Measurements from ENCODE around the gene ATXN1.

ATXN1 gene

GRCh38 chr6:16355699-16356446, 405.4 kb downstream of the ATXN1 start:
- Histone ChIP-seq H2AFZ (ENCODE audit: low read depth, low read length) (no peak overlapping the region), H3K36me3 (ENCODE audit: control insufficient read depth in 1 of 2, insufficient read depth in 2 of 2, low read depth in 1 of 2, low read length in 2 of 2) (peaks cover 0 to 5% of the 10 kb centered on the region in 2 experiments), H4K8ac (ENCODE audit: low read length) (peak overlapping the region; percentile 74), H2BK15ac (ENCODE audit: low read depth, poor library complexity, severe bottlenecking) (no peak overlapping the region), H3K18ac (ENCODE audit: low read depth in 1 of 2, low read length in 2 of 2) (peak overlapping the region in 1 of 2 experiments; percentile 54), H3K4me3 (ENCODE audit: insufficient read depth in 1 of 2, low read depth in 1 of 2, low read length in 2 of 2) (no peak overlapping the region), H3K14ac (ENCODE audit: low read length in 2 of 2) (peak overlapping the region in 1 of 2 experiments; percentile 68), H3K79me1 (replicated peaks; ENCODE audit: low read length, poor library complexity, severe bottlenecking) (peaks cover 11% of the 10 kb centered on the region), H3K9ac (ENCODE audit: low read length) (no peak overlapping the region), H3K9me3 (ENCODE audit: control insufficient read depth, low read length) (no peaks in the 10 kb centered on the region), H3K4me1 (ENCODE audit: control insufficient read depth, insufficient read depth, low read depth, low read length) (peaks cover 6% of the 10 kb centered on the region), H3K23ac (ENCODE audit: low read length in 2 of 2) (no peak overlapping the region), H2AK5ac (ENCODE audit: low read length, severe bottlenecking) (peak overlapping the region; percentile 19), H2BK120ac (ENCODE audit: low read depth, low read length) (no peak overlapping the region), H3K27ac (ENCODE audit: low read length, poor library complexity, severe bottlenecking) (no peak overlapping the region), H3K4me2 (ENCODE audit: low read length, poor library complexity, severe bottlenecking) (no peak overlapping the region), H2BK12ac (ENCODE audit: low read length in 2 of 2) (peak overlapping the region in 1 of 2 experiments; percentile 60), H3K27me3 (ENCODE audit: control insufficient read depth in 1 of 2, insufficient read depth in 1 of 2, low read length in 2 of 2) (no peaks in the 10 kb centered on the region), H4K91ac (ENCODE audit: low read length) (peak overlapping the region; percentile 34), H3K4ac (ENCODE audit: low read depth in 1 of 2, low read length in 2 of 2) (no peak overlapping the region), H2BK5ac (ENCODE audit: low read depth, low read length, poor library complexity, severe bottlenecking) (no peak overlapping the region)
- DNase-seq: peak; percentile 55
- 57% methylated on average over 16 of the region's 16 CpGs for WGBS

GRCh38 chr6:16355238-16355637, 406.0 kb downstream of the ATXN1 start:
- H3K9ac ChIP-seq (ENCODE audit: low read length): no peak overlapping the region
- peak overlapping the region in 1 of 2 experiments; percentile 3 for H3K18ac ChIP-seq (ENCODE audit: low read depth in 1 of 2, low read length in 2 of 2)
- H3K4ac ChIP-seq (ENCODE audit: low read depth in 1 of 2, low read length in 2 of 2): no peak overlapping the region
- peaks cover 0 to 5% of the 10 kb centered on the region in 2 experiments for H3K36me3 ChIP-seq (ENCODE audit: control insufficient read depth in 1 of 2, insufficient read depth in 2 of 2, low read depth in 1 of 2, low read length in 2 of 2)
- H3K27me3 ChIP-seq (ENCODE audit: control insufficient read depth in 1 of 2, insufficient read depth in 1 of 2, low read length in 2 of 2): no peaks in the 10 kb centered on the region
- no peak overlapping the region for H2AK5ac ChIP-seq (ENCODE audit: low read length, severe bottlenecking)
- peaks cover 6% of the 10 kb centered on the region for H3K4me1 ChIP-seq (ENCODE audit: control insufficient read depth, insufficient read depth, low read depth, low read length)
- H3K4me2 ChIP-seq (ENCODE audit: low read length, poor library complexity, severe bottlenecking): no peak overlapping the region
- H3K23ac ChIP-seq (ENCODE audit: low read length in 2 of 2): no peak overlapping the region
- no peak overlapping the region for H2BK120ac ChIP-seq (ENCODE audit: low read depth, low read length)
- no peak overlapping the region for H2BK5ac ChIP-seq (ENCODE audit: low read depth, low read length, poor library complexity, severe bottlenecking)
- peaks cover 15% of the 10 kb centered on the region for H3K79me1 ChIP-seq (replicated peaks; ENCODE audit: low read length, poor library complexity, severe bottlenecking)
- H2BK12ac ChIP-seq (ENCODE audit: low read length in 2 of 2): no peak overlapping the region
- no peak overlapping the region for H3K27ac ChIP-seq (ENCODE audit: low read length, poor library complexity, severe bottlenecking)
- no peak overlapping the region for H4K91ac ChIP-seq (ENCODE audit: low read length)
- H3K9me3 ChIP-seq (ENCODE audit: control insufficient read depth, low read length): no peaks in the 10 kb centered on the region
- H3K4me3 ChIP-seq (ENCODE audit: insufficient read depth in 1 of 2, low read depth in 1 of 2, low read length in 2 of 2): no peak overlapping the region
- no peak overlapping the region for H2BK15ac ChIP-seq (ENCODE audit: low read depth, poor library complexity, severe bottlenecking)
- DNase-seq: no peak
- no peak overlapping the region for H4K8ac ChIP-seq (ENCODE audit: low read length)
- H3K14ac ChIP-seq (ENCODE audit: low read length in 2 of 2): no peak overlapping the region
- H2AFZ ChIP-seq (ENCODE audit: low read depth, low read length): no peak overlapping the region
- 73% methylated on average over 8 of the region's 9 CpGs for WGBS

- Histone ChIP-seq H3K36me3 (ENCODE audit: control insufficient read depth in 1 of 2, insufficient read depth in 2 of 2, low read depth in 1 of 2, low read length in 2 of 2) (peaks cover 0 to 5% of the 10 kb centered on the region in 2 experiments), H3K9ac (ENCODE audit: low read length) (no peak overlapping the region), H3K4me2 (ENCODE audit: low read length, poor library complexity, severe bottlenecking) (no peak overlapping the region), H4K91ac (ENCODE audit: low read length) (no peak overlapping the region), H3K14ac (ENCODE audit: low read length in 2 of 2) (no peak overlapping the region), H2BK120ac (ENCODE audit: low read depth, low read length) (no peak overlapping the region), H2BK12ac (ENCODE audit: low read length in 2 of 2) (no peak overlapping the region), H3K79me1 (replicated peaks; ENCODE audit: low read length, poor library complexity, severe bottlenecking) (peaks cover 15% of the 10 kb centered on the region), H3K9me3 (ENCODE audit: control insufficient read depth, low read length) (no peaks in the 10 kb centered on the region), H3K4ac (ENCODE audit: low read depth in 1 of 2, low read length in 2 of 2) (no peak overlapping the region), H2AK5ac (ENCODE audit: low read length, severe bottlenecking) (no peak overlapping the region), H3K27me3 (ENCODE audit: control insufficient read depth in 1 of 2, insufficient read depth in 1 of 2, low read length in 2 of 2) (no peaks in the 10 kb centered on the region), H2BK15ac (ENCODE audit: low read depth, poor library complexity, severe bottlenecking) (no peak overlapping the region), H3K27ac (ENCODE audit: low read length, poor library complexity, severe bottlenecking) (no peak overlapping the region), H2BK5ac (ENCODE audit: low read depth, low read length, poor library complexity, severe bottlenecking) (no peak overlapping the region), H4K8ac (ENCODE audit: low read length) (no peak overlapping the region), H3K23ac (ENCODE audit: low read length in 2 of 2) (no peak overlapping the region), H3K4me3 (ENCODE audit: insufficient read depth in 1 of 2, low read depth in 1 of 2, low read length in 2 of 2) (no peak overlapping the region), H3K4me1 (ENCODE audit: control insufficient read depth, insufficient read depth, low read depth, low read length) (peaks cover 6% of the 10 kb centered on the region), H3K18ac (ENCODE audit: low read depth in 1 of 2, low read length in 2 of 2) (no peak overlapping the region), H2AFZ (ENCODE audit: low read depth, low read length) (no peak overlapping the region)
- 100% methylated on average over 1 of the region's 1 CpG for WGBS
- DNase-seq: no peak
Observed at GRCh38 chr6:16354692-16355091, 406.6 kb downstream of the ATXN1 start.

GRCh38 chr6:16352821-16353438, 408.3 kb downstream of the ATXN1 start:
- H3K27me3 ChIP-seq (ENCODE audit: control insufficient read depth in 1 of 2, insufficient read depth in 1 of 2, low read length in 2 of 2): no peaks in the 10 kb centered on the region
- H2AK5ac ChIP-seq (ENCODE audit: low read length, severe bottlenecking): no peak overlapping the region
- no peak overlapping the region for H2AFZ ChIP-seq (ENCODE audit: low read depth, low read length)

More at GRCh38 chr6:16352821-16353438, 408.3 kb downstream of the ATXN1 start:
- no peaks in the 10 kb centered on the region for H3K36me3 ChIP-seq (ENCODE audit: control insufficient read depth in 1 of 2, insufficient read depth in 2 of 2, low read depth in 1 of 2, low read length in 2 of 2)
- peak overlapping the region in 1 of 2 experiments; percentile 9 for H3K18ac ChIP-seq (ENCODE audit: low read depth in 1 of 2, low read length in 2 of 2)
- H2BK12ac ChIP-seq (ENCODE audit: low read length in 2 of 2): peak overlapping the region; percentile 13 to 44
- no peak overlapping the region for H2BK120ac ChIP-seq (ENCODE audit: low read depth, low read length)
- no peak overlapping the region for H3K27ac ChIP-seq (ENCODE audit: low read length, poor library complexity, severe bottlenecking)
- no peak overlapping the region for H3K23ac ChIP-seq (ENCODE audit: low read length in 2 of 2)
- H3K14ac ChIP-seq (ENCODE audit: low read length in 2 of 2): no peak overlapping the region
- peak overlapping the region in 1 of 2 experiments; percentile 57 for H3K4me3 ChIP-seq (ENCODE audit: insufficient read depth in 1 of 2, low read depth in 1 of 2, low read length in 2 of 2)
- no peak overlapping the region for H2BK5ac ChIP-seq (ENCODE audit: low read depth, low read length, poor library complexity, severe bottlenecking)
- no peak overlapping the region for H4K91ac ChIP-seq (ENCODE audit: low read length)
- no peak overlapping the region for H3K4me2 ChIP-seq (ENCODE audit: low read length, poor library complexity, severe bottlenecking)
- H3K9ac ChIP-seq (ENCODE audit: low read length): peak overlapping the region; percentile 87
- peaks cover 6% of the 10 kb centered on the region for H3K4me1 ChIP-seq (ENCODE audit: control insufficient read depth, insufficient read depth, low read depth, low read length)
- no peaks in the 10 kb centered on the region for H3K9me3 ChIP-seq (ENCODE audit: control insufficient read depth, low read length)
- peaks cover 7% of the 10 kb centered on the region for H3K79me1 ChIP-seq (replicated peaks; ENCODE audit: low read length, poor library complexity, severe bottlenecking)
- no peak for DNase-seq
- H3K4ac ChIP-seq (ENCODE audit: low read depth in 1 of 2, low read length in 2 of 2): peak overlapping the region in 1 of 2 experiments; percentile 63
- 96% methylated on average over 19 of the region's 19 CpGs for WGBS
- no peak overlapping the region for H4K8ac ChIP-seq (ENCODE audit: low read length)
- H2BK15ac ChIP-seq (ENCODE audit: low read depth, poor library complexity, severe bottlenecking): no peak overlapping the region
